ENCODE results near the gene ODAD4. TPM values are rescaled to one million over a fixed set of nuclear protein-coding genes. Genes with fewer than 3 reads are reported as not detected.

The ODAD4 gene
- total RNA-seq, 2 donors from 2014 or later: 3.7 to 4.3 TPM

DNA sequence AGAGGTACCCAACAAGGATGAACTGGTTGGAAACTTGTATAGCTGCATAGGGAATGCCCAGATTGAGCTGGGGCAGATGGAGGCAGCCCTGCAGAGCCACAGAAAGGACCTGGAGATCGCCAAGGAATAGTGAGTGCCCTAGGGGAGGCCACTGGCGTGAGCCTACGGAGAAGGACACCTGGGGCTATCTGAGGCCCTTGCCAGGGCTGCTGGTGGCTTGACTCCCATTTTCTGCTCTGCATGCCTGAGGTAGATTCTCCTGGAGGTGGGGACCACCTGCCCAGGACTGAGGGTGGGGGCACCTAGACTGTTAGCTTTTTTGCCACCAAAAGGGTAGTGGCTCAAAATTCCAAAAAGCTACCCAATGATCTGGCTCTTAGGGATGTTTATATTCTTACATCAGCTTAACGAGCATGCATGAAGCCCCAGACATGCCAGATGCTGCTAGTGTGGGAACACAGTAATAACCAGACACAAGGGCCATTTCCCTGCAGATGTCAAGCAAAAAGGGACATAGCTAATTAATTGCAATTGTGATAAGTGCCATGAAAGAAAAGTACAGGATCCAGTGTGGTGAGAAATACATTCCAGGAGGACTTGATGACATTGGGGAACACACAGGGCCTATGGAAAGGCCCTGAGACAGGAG is 8.8 kb downstream of the ODAD4 start:
- H3K4me1 Mint-ChIP-seq: peaks cover 3% of the 10 kb centered on the region
- peaks cover 6% of the 10 kb centered on the region for H3K36me3 Mint-ChIP-seq (ENCODE audit: low read depth)
- H3K9me3 ChIP-seq (ENCODE audit: control insufficient read depth, low read length, poor library complexity, severe bottlenecking): no peaks in the 10 kb centered on the region
- ATAC-seq (peak; percentile 18), DNase-seq (no peak)
- peak overlapping the region; percentile 81 for H3K27ac Mint-ChIP-seq
- H3K4me3 Mint-ChIP-seq: peak overlapping the region; percentile 50
- H3K27me3 Mint-ChIP-seq: peaks cover 19% of the 10 kb centered on the region

GRCh38 chr17:41939693-41940090 is 9.3 kb downstream of the ODAD4 start:
- H3K36me3 Mint-ChIP-seq (ENCODE audit: low read depth): peaks cover 6% of the 10 kb centered on the region
- peaks cover 19% of the 10 kb centered on the region for H3K27me3 Mint-ChIP-seq
- H3K9me3 ChIP-seq (ENCODE audit: control insufficient read depth, low read length, poor library complexity, severe bottlenecking): no peaks in the 10 kb centered on the region
- ATAC-seq (no peak), DNase-seq (no peak)
- no peak overlapping the region for H3K4me3 Mint-ChIP-seq
- H3K27ac Mint-ChIP-seq: no peak overlapping the region
- peaks cover 3% of the 10 kb centered on the region for H3K4me1 Mint-ChIP-seq

- DNase-seq (no peak), ATAC-seq (no peak)
- Mint-ChIP-seq H3K27ac (no peak overlapping the region), H3K4me3 (no peak overlapping the region), H3K27me3 (peaks cover 19% of the 10 kb centered on the region), H3K4me1 (peaks cover 3% of the 10 kb centered on the region), H3K36me3 (ENCODE audit: low read depth) (peaks cover 6% of the 10 kb centered on the region)
- H3K9me3 ChIP-seq (ENCODE audit: control insufficient read depth, low read length, poor library complexity, severe bottlenecking): no peaks in the 10 kb centered on the region
These were observed 10.8 kb downstream of the ODAD4 start for GRCh38 chr17:41941168-41941567.

- Mint-ChIP-seq H3K36me3 (ENCODE audit: low read depth) (peaks cover 6% of the 10 kb centered on the region), H3K4me1 (peaks cover 3% of the 10 kb centered on the region)
- no peak for ATAC-seq
These were observed 12.4 kb downstream of the ODAD4 start for GRCh38 chr17:41942626-41943373.

DNA sequence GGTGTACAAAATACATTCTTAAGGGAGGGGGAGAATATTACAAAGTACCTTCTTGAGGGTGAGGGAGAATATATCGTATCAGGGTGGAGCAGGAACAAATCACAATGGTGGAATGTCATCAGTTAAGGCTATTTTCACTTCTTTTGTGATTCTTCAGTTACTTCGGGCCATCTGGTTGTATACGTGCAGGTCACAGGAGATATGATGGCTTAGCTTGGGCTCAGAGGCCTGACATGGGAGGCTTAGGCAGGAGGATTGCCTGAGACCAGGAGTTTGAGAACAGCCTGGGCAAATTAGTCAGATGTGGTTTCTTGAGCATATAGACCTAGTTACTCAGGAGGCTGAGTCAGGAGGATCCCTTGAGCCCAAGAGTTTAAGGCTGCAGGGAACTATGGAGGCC is 13.1 kb downstream of the ODAD4 start:
- DNase-seq: no peak
- H3K9me3 ChIP-seq (ENCODE audit: control insufficient read depth, low read length, poor library complexity, severe bottlenecking): no peaks in the 10 kb centered on the region
- Mint-ChIP-seq H3K4me1 (peaks cover 3% of the 10 kb centered on the region), H3K4me3 (no peak overlapping the region), H3K36me3 (ENCODE audit: low read depth) (peaks cover 6% of the 10 kb centered on the region), H3K27me3 (peaks cover 19% of the 10 kb centered on the region), H3K27ac (no peak overlapping the region)
- no peak for ATAC-seq

More at GRCh38 chr17:41942626-41943373, 12.4 kb downstream of the ODAD4 start:
- peaks cover 19% of the 10 kb centered on the region for H3K27me3 Mint-ChIP-seq
- H3K27ac Mint-ChIP-seq: no peak overlapping the region
- no peak for DNase-seq
- H3K4me3 Mint-ChIP-seq: no peak overlapping the region
- H3K9me3 ChIP-seq (ENCODE audit: control insufficient read depth, low read length, poor library complexity, severe bottlenecking): no peaks in the 10 kb centered on the region

DNA sequence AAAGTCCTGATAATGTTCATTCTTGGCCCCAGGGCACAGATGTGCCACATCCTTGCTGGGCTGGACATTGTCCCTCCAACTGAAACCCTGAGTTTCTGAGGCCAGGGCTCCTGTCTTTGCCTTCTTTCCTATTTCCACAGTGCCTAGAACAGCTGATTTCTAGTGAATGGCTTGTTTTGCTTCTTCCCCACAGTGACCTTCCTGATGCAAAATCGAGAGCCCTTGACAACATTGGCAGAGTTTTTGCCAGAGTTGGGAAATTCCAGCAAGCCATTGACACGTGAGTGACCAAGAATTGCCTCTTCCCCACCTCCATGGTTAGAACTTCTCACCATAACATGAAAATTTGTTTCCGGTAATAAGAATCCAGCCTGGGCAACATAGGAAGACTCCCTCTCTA is 14.5 kb downstream of the ODAD4 start:
- no peak overlapping the region for H3K4me3 Mint-ChIP-seq
- H3K27ac Mint-ChIP-seq: peak overlapping the region; percentile 54
- no peak for DNase-seq
- H3K9me3 ChIP-seq (ENCODE audit: control insufficient read depth, low read length, poor library complexity, severe bottlenecking): no peaks in the 10 kb centered on the region
- H3K4me1 Mint-ChIP-seq: peaks cover 3% of the 10 kb centered on the region
- H3K27me3 Mint-ChIP-seq: peaks cover 14% of the 10 kb centered on the region
- H3K36me3 Mint-ChIP-seq (ENCODE audit: low read depth): peaks cover 6% of the 10 kb centered on the region
- ATAC-seq: no peak

DNA sequence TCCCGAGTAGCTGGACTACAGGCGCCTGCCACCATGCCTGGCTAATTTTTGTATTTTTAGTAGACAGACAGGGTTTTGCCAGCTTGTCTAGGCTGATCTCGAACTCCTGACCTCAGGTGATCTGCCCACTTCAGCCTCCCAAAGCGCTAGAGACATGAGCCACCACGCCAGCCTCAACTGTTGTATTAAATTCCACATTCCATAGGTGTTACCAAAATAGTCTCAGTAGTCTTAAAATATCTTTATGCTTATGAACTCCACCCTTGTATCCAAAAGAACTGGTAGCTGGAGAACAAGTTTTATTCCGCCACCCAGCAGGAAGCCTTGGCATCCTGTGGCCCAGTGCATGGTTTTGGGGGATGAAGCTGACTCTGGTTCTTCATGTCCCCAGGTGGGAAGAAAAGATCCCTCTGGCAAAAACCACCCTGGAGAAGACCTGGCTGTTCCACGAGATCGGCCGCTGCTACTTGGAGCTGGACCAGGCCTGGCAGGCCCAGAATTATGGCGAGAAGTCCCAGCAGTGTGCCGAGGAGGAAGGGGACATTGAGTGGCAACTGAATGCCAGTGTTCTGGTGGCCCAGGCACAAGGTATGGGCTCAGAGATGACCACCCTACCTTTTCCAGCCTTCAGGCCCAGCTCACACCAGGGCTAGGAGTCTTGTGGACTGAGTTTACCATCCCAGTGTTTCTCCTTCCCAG is 18.5 kb downstream of the ODAD4 start:
- H3K4me3 Mint-ChIP-seq: no peak overlapping the region

DNA sequence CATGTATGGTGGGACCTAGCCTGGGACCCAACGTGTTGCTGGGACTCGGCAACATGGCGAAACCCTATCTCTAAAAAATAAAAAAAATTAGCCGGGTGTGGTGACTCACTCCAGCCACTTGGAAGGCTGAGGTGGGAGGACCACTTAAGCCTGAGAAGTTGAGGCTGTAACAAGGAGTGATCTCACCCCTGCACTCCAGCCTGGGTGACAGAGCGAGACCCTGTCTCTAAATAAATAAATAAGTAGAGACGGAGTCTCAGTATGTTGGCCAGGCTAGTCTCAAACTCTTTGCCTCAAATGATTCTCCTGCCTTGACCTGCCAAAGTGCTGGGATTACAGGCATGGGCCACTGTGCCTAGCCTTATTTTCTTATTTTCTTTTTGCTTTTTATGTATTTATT is 26.1 kb downstream of the ODAD4 start:
- no peak overlapping the region for H3K27ac Mint-ChIP-seq
- H3K36me3 Mint-ChIP-seq (ENCODE audit: low read depth): no peaks in the 10 kb centered on the region
- no peak overlapping the region for H3K4me3 Mint-ChIP-seq
- ATAC-seq (no peak), DNase-seq (no peak)
- no peaks in the 10 kb centered on the region for H3K27me3 Mint-ChIP-seq
- H3K4me1 Mint-ChIP-seq: no peaks in the 10 kb centered on the region
- H3K9me3 ChIP-seq (ENCODE audit: control insufficient read depth, low read length, poor library complexity, severe bottlenecking): no peaks in the 10 kb centered on the region

More for the DNA sequence above, 18.5 kb downstream of the ODAD4 start:
- DNase-seq (no peak), ATAC-seq (no peak)
- H3K9me3 ChIP-seq (ENCODE audit: control insufficient read depth, low read length, poor library complexity, severe bottlenecking): no peaks in the 10 kb centered on the region
- Mint-ChIP-seq H3K36me3 (ENCODE audit: low read depth) (no peaks in the 10 kb centered on the region), H3K27ac (no peak overlapping the region), H3K4me1 (no peaks in the 10 kb centered on the region), H3K27me3 (no peaks in the 10 kb centered on the region)

DNA sequence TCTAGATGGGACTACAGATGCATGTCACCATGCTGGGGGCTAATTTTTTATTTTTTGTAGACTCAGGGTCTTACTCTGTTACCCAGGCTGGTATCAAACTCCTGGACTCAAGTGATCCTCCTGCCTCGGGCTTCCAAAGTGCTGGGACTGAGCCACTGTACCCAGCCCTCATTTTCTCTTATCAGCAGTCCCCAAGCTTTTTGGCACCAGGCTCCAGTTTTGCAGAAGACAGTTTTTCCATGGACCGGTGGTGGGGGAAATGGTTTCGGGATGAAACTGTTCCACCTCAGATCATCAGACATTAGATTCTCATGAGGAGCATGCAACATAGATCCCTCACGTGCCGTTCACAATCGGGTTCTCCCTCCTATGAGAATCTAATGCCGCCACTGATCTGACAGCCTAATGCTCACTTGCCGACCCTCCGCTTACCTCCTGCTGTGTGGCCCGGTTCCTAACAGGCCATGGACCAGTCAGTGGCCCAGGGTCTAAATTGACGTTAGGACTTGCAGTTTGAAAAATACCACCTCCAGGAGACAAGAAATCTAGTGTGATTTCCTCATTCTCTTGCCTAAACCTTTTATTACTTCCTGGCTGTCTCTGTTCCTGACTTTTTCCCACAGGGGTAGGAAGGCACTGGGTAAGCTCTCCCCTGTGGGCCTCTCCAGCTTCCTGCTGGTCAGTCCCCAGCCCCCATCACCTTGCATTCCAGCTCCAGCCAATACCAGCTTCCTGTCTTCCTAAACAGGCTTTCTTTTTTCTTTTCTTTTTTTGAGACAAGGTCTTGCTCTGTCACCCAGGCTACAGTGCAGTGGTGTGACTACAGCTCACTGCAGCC is 26.8 kb downstream of the ODAD4 start:
- Mint-ChIP-seq H3K27me3 (no peaks in the 10 kb centered on the region), H3K36me3 (ENCODE audit: low read depth) (no peaks in the 10 kb centered on the region), H3K27ac (no peak overlapping the region), H3K4me1 (no peaks in the 10 kb centered on the region), H3K4me3 (no peak overlapping the region)
- H3K9me3 ChIP-seq (ENCODE audit: control insufficient read depth, low read length, poor library complexity, severe bottlenecking): no peaks in the 10 kb centered on the region
- DNase-seq: no peak
- no peak for ATAC-seq

DNA sequence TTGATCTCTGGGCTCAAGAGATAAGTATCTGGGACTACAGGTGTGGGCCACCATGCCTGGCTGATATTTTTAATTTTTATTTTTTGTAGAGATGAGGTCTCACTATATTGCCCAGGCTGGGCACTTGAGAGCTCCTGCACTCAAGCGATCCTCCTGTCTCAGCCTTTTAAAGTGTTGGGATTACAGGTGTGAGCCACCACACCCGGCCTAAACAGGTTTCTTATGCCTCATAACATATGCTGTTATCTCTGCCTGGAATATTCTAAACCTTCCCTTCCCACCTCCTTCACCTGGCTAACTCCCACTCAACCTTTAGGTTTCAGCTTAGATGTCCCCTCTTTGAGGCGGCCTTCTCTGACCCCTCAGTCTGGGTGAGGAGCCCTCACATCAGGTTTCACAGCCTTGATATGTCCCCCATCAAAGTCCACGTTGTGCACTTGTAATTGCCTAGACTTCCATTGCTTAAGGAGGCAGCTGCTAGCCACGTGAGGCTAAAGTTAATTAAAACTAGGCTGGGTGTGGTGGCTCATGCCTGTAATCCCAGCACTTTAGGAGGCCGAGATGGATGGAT is 27.5 kb downstream of the ODAD4 start:
- no peak overlapping the region for H3K27ac Mint-ChIP-seq
- H3K4me3 Mint-ChIP-seq: no peak overlapping the region

GRCh38 chr17:41959030-41959335 is 28.6 kb downstream of the ODAD4 start:
- Mint-ChIP-seq H3K36me3 (ENCODE audit: low read depth) (no peaks in the 10 kb centered on the region), H3K27ac (no peak overlapping the region), H3K4me3 (no peak overlapping the region), H3K4me1 (no peaks in the 10 kb centered on the region), H3K27me3 (no peaks in the 10 kb centered on the region)
- H3K9me3 ChIP-seq (ENCODE audit: control insufficient read depth, low read length, poor library complexity, severe bottlenecking): no peaks in the 10 kb centered on the region
- DNase-seq (no peak), ATAC-seq (no peak)

More for the DNA sequence above, 27.5 kb downstream of the ODAD4 start:
- DNase-seq: no peak
- no peaks in the 10 kb centered on the region for H3K9me3 ChIP-seq (ENCODE audit: control insufficient read depth, low read length, poor library complexity, severe bottlenecking)
- Mint-ChIP-seq H3K36me3 (ENCODE audit: low read depth) (no peaks in the 10 kb centered on the region), H3K4me1 (no peaks in the 10 kb centered on the region), H3K27me3 (no peaks in the 10 kb centered on the region)
- ATAC-seq: no peak

DNA sequence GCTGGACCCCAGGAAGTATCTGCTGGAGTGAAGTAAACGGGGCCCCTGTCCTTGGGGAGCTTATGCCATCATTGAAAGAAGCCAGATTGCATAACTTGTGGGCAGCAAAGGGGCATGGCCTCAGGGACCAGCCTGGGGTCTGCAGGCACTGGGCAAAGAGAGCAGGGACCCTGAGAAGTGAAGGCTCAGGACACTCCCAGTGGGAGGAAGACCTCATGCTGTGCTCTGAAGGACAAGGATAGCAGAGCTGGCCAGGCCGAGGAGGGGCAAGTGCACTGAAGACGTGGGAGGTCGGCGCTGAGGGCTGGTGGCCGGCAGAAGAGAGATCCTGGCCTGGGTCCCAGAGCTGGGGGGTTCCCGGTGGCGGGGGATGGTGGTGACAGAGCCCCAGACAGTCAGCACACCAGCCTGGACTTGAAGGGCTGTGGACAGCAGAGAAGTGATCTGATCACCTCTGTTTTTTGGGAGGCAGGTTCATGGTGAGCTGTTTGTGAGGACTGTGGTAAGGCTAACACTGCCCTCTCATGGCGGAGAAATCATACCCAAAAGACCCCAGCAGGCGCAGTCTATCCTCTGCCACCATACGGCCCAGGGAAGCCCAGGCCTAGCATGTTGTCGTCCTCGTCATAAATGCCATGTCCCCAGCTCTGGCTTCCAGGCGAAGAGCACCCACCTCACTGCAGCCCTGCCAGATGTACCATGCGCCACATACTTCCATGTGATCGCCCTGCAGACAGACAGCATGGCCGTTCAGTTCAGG is 29.1 kb downstream of the ODAD4 start:
- DNase-seq (no peak), ATAC-seq (no peak)
- H3K27me3 Mint-ChIP-seq: no peaks in the 10 kb centered on the region
- H3K4me1 Mint-ChIP-seq: no peaks in the 10 kb centered on the region
- H3K4me3 Mint-ChIP-seq: no peak overlapping the region
- H3K36me3 Mint-ChIP-seq (ENCODE audit: low read depth): no peaks in the 10 kb centered on the region
- H3K9me3 ChIP-seq (ENCODE audit: control insufficient read depth, low read length, poor library complexity, severe bottlenecking): no peaks in the 10 kb centered on the region
- H3K27ac Mint-ChIP-seq: peak overlapping the region; percentile 37
